ENCODE data around the gene ASCL4. TPM values are rescaled to one million over a fixed set of nuclear protein-coding genes. Genes with fewer than 3 reads are reported as not detected.
"Not testable (repeated sequence)": the region's sequence is repeated elsewhere in the genome, so short reads cannot be mapped to it uniquely, and the experiment has no call there.

The ASCL4 gene
- total RNA-seq (0.08 and 0.30 TPM in 2 replicates), polyA plus RNA-seq (0.69 TPM in 1 of 2 replicates, not detected in the other)

- TF ChIP-seq EZH2phosphoT487 (IDR thresholded peaks at IDR 0.05; ENCODE audit: low read depth, severe bottlenecking, unreplicated experiment) (no peak), CTCF (IDR thresholded peaks at IDR 0.05; ENCODE audit: poor library complexity) (no peak), EZH2 (IDR thresholded peaks at IDR 0.05; ENCODE audit: borderline replicate concordance) (no peak)
- Histone ChIP-seq H3K4me2 (peak within 1 kb of the TSS; percentile 73), H4K20me1 (ENCODE audit: insufficient read depth, poor library complexity, severe bottlenecking) (no peaks in the 10 kb centered on the region), H3K9me3 (ENCODE audit: low read depth) (no peaks in the 10 kb centered on the region), H3K4me3 (no peak within 1 kb of the TSS), H2AFZ (no peak within 1 kb of the TSS), H3K27ac (no peak within 1 kb of the TSS), H3K27me3 (peaks cover 78% of the 10 kb centered on the region), H3K36me3 (replicated peaks; ENCODE audit: insufficient read depth, low read depth) (no peaks in the 10 kb centered on the region), H3K9me2 (replicated peaks; ENCODE audit: insufficient read depth) (no peaks in the 10 kb centered on the region), H3K79me2 (no peaks in the 10 kb centered on the region), H3K4me1 (ENCODE audit: insufficient read depth) (peaks cover 6% of the 10 kb centered on the region)
- WGBS (ENCODE audit: low lambda C conversion rate, missing lambda C conversion rate), result 58% methylated on average over 13 of the region's 13 CpGs
- no peak for DNase-seq (ENCODE audit: low spot score)
These were observed at the start of gene ASCL4 for GRCh38 chr12:107774349-107775029. ASCL4 (plus strand) TSS chr12:107774704; CDS start chr12:107775219, 515 bp downstream.

GRCh38 chr12:107727327-107727726, 47.2 kb upstream of the ASCL4 start:
- not testable (repeated sequence) for H3K4me2 ChIP-seq; DNase-seq (ENCODE audit: low spot score); H3K79me2 ChIP-seq; H3K27me3 ChIP-seq; H3K4me1 ChIP-seq (ENCODE audit: insufficient read depth); H3K9me2 ChIP-seq (replicated peaks; ENCODE audit: insufficient read depth); H3K36me3 ChIP-seq (replicated peaks; ENCODE audit: insufficient read depth, low read depth); H4K20me1 ChIP-seq (ENCODE audit: insufficient read depth, poor library complexity, severe bottlenecking); H3K9me3 ChIP-seq (ENCODE audit: low read depth); H3K4me3 ChIP-seq; H3K27ac ChIP-seq; H2AFZ ChIP-seq
- WGBS (ENCODE audit: low lambda C conversion rate, missing lambda C conversion rate), result 92% methylated on average over 1 of the region's 1 CpG

GRCh38 chr12:107727742-107728141, 46.8 kb upstream of the ASCL4 start:
- H3K4me2 ChIP-seq; H2AFZ ChIP-seq; H3K27ac ChIP-seq; H3K36me3 ChIP-seq (replicated peaks; ENCODE audit: insufficient read depth, low read depth); H3K9me3 ChIP-seq (ENCODE audit: low read depth); H3K79me2 ChIP-seq; H3K27me3 ChIP-seq; DNase-seq (ENCODE audit: low spot score); H3K9me2 ChIP-seq (replicated peaks; ENCODE audit: insufficient read depth); H4K20me1 ChIP-seq (ENCODE audit: insufficient read depth, poor library complexity, severe bottlenecking); H3K4me3 ChIP-seq; H3K4me1 ChIP-seq (ENCODE audit: insufficient read depth): not testable (repeated sequence)
- no CpG with 5 or more reads among the region's 1 CpG for WGBS (ENCODE audit: low lambda C conversion rate, missing lambda C conversion rate)

- H3K9me2 ChIP-seq (replicated peaks; ENCODE audit: insufficient read depth), result no peaks in the 10 kb centered on the region
- DNase-seq (ENCODE audit: low spot score), result no peak
- H2AFZ ChIP-seq, result no peak overlapping the region
- H3K27me3 ChIP-seq, result no peaks in the 10 kb centered on the region
- H3K79me2 ChIP-seq, result no peaks in the 10 kb centered on the region
- WGBS (ENCODE audit: low lambda C conversion rate, missing lambda C conversion rate), result 60% methylated on average over 4 of the region's 4 CpGs
- H4K20me1 ChIP-seq (ENCODE audit: insufficient read depth, poor library complexity, severe bottlenecking), result peaks cover 4% of the 10 kb centered on the region
- no peaks in the 10 kb centered on the region for H3K36me3 ChIP-seq (replicated peaks; ENCODE audit: insufficient read depth, low read depth)
- no peak overlapping the region for H3K4me3 ChIP-seq
- no peaks in the 10 kb centered on the region for H3K9me3 ChIP-seq (ENCODE audit: low read depth)
- TF ChIP-seq EZH2 (IDR thresholded peaks at IDR 0.05; ENCODE audit: borderline replicate concordance), result no peak
- no peak for TF ChIP-seq CTCF (IDR thresholded peaks at IDR 0.05; ENCODE audit: poor library complexity)
- no peak for TF ChIP-seq EZH2phosphoT487 (IDR thresholded peaks at IDR 0.05; ENCODE audit: low read depth, severe bottlenecking, unreplicated experiment)
- no peak overlapping the region for H3K27ac ChIP-seq
- H3K4me2 ChIP-seq, result no peak overlapping the region
- H3K4me1 ChIP-seq (ENCODE audit: insufficient read depth), result no peaks in the 10 kb centered on the region
These were observed 43.7 kb upstream of the ASCL4 start for GRCh38 chr12:107730618-107731341.
